Thymus (tissue), 11 donors: Measurements from ENCODE around the gene PSTK. TPM values are rescaled to one million over a fixed set of nuclear protein-coding genes. Genes with fewer than 3 reads are reported as not detected.

Source experiments
- DNase-seq, 9 donors: peaks; one replicate each; pipeline ENCODE4 v3.0.0-alpha.2; 2013; ENCODE audit warnings: low spot score in 9 of 9, low read depth in 6 of 9, missing footprints in 1 of 9
- H3K27ac ChIP-seq, 2 donors: one replicate each; pipeline ENCODE4 v1.5.1; 2013; ENCODE audit warnings: control low read depth in 1 of 2, low read depth in 1 of 2, low read length in 1 of 2, mild to moderate bottlenecking in 1 of 2, moderate library complexity in 1 of 2
- H3K27me3 ChIP-seq, 2 donors: one replicate each; pipeline ENCODE4 v1.5.1; 2013; ENCODE audit warnings: low read length in 1 of 2; ENCODE audit not compliant: control insufficient read depth in 2 of 2, insufficient read depth in 1 of 2
- H3K36me3 ChIP-seq, 2 donors: one replicate each; pipeline ENCODE4 v1.5.1; 2013; ENCODE audit warnings: low read length in 1 of 2, mild to moderate bottlenecking in 1 of 2, moderate library complexity in 1 of 2; ENCODE audit not compliant: control insufficient read depth in 2 of 2, insufficient read depth in 2 of 2
- H3K4me1 ChIP-seq, 2 donors: one replicate each; pipeline ENCODE4 v1.5.1; 2013; ENCODE audit warnings: low read length in 2 of 2; ENCODE audit not compliant: control insufficient read depth in 2 of 2, insufficient read depth in 2 of 2
- H3K4me3 ChIP-seq, 2 donors: one replicate each; pipeline ENCODE4 v1.5.1; 2013; ENCODE audit warnings: low read length in 2 of 2, control low read depth in 1 of 2, mild to moderate bottlenecking in 1 of 2
- H3K9me3 ChIP-seq, 2 donors: one replicate each; pipeline ENCODE4 v1.5.1; 2013; ENCODE audit warnings: low read length in 1 of 2, mild to moderate bottlenecking in 1 of 2; ENCODE audit not compliant: control insufficient read depth in 2 of 2, insufficient read depth in 1 of 2
- WGBS: extraction: QIAGEN DNeasy Blood & Tissue Kit; methylation state at CpG from one replicate; pipeline ENCODE4 v1.1.7; 2013; 5-methylcytosine and 5-hydroxymethylcytosine counted together
- polyA plus RNA-seq: library from polyadenylated mRNA; stranded (reverse); fragments of 200-250 nt; gene quantifications from one replicate; pipeline ENCODE4 v1.2.3, GENCODE V29; 2013
- total RNA-seq: library from RNA; stranded (reverse); fragments of 120-200 nt; gene quantifications from one replicate; pipeline ENCODE4 v1.2.4, GENCODE V29; 2013
- donor health status: healthy.

Gene PSTK
- total and polyA plus RNA-seq, 2 donors = 4.8 to 5.0 TPM

GRCh38 chr10:122984708-122985107 lies 4.5 kb downstream of the PSTK start:
- Histone ChIP-seq H3K4me3 (no peak overlapping the region), H3K27me3 (no peaks in the 10 kb centered on the region), H3K4me1 (peaks cover 3 to 9% of the 10 kb centered on the region in 2 donors), H3K36me3 (no peaks in the 10 kb centered on the region), H3K9me3 (no peaks in the 10 kb centered on the region), H3K27ac (no peak overlapping the region)
- WGBS = 98% methylated on average over 2 of the region's 2 CpGs
- DNase-seq = no peak

GRCh38 chr10:122986335-122986734 lies 6.1 kb downstream of the PSTK start:
- Histone ChIP-seq H3K4me3 (no peak overlapping the region), H3K36me3 (no peaks in the 10 kb centered on the region), H3K27ac (no peak overlapping the region), H3K27me3 (no peaks in the 10 kb centered on the region), H3K4me1 (no peaks in the 10 kb centered on the region), H3K9me3 (no peaks in the 10 kb centered on the region)
- DNase-seq = no peak
- WGBS = 98% methylated on average over 6 of the region's 6 CpGs

GRCh38 chr10:122988501-122988900 lies 8.3 kb downstream of the PSTK start:
- no peaks in the 10 kb centered on the region for H3K4me1 ChIP-seq
- no peak overlapping the region for H3K27ac ChIP-seq
- 98% methylated on average over 2 of the region's 2 CpGs for WGBS
- H3K27me3 ChIP-seq = no peaks in the 10 kb centered on the region
- DNase-seq = no peak
- no peaks in the 10 kb centered on the region for H3K9me3 ChIP-seq
- H3K36me3 ChIP-seq = peaks cover 0 to 4% of the 10 kb centered on the region in 2 donors
- no peak overlapping the region for H3K4me3 ChIP-seq

- no peaks in the 10 kb centered on the region for H3K9me3 ChIP-seq
- H3K27me3 ChIP-seq = no peaks in the 10 kb centered on the region
- H3K36me3 ChIP-seq = peaks cover 13 to 19% of the 10 kb centered on the region in 2 donors
- no peaks in the 10 kb centered on the region for H3K4me1 ChIP-seq
- WGBS = 65% methylated on average over 5 of the region's 5 CpGs
- no peak overlapping the region for H3K27ac ChIP-seq
- no peak overlapping the region for H3K4me3 ChIP-seq
- no peak for DNase-seq
Observed at GRCh38 chr10:122990278-122990677, 10.1 kb downstream of the PSTK start.

- Histone ChIP-seq H3K4me3 (no peak overlapping the region), H3K36me3 (peaks cover 23 to 28% of the 10 kb centered on the region in 2 donors), H3K4me1 (no peaks in the 10 kb centered on the region), H3K9me3 (no peaks in the 10 kb centered on the region), H3K27me3 (no peaks in the 10 kb centered on the region), H3K27ac (no peak overlapping the region)
- DNase-seq = no peak
- 99% methylated on average over 1 of the region's 1 CpG for WGBS
Observed at GRCh38 chr10:122992031-122992585, 11.9 kb downstream of the PSTK start.

DNA sequence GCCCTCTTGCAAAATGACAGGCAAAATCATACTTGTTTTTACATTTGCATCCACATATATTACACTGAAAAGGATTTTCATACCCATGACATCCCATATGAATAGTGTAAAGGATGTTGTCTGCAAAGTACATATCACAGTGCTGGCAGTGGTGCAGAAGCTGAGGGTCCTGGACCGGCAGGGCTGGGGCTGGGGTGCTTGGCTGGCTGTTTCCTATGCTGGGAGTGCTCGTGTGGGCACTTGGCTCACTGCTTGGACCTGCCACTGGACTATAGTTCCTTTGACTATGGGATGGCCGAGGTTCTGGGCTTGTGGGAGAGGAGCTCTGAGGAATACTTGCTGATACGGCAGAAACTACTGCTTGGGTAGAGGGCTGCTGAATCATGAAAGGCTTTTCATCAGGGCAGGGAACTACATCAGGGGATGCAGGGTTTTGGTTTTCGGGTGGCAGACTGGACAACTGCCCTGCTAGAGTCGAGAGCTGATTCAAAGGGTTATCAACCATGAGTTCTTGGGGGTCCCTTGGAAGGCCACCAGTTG lies 13.7 kb downstream of the PSTK start:
- 98% methylated on average over 6 of the region's 6 CpGs for whole genome bisulfite sequencing
- no peak overlapping the region for H3K27ac ChIP-seq
- no peak overlapping the region for H3K4me3 ChIP-seq
- H3K36me3 ChIP-seq = peaks cover 28 to 39% of the 10 kb centered on the region in 2 donors
- H3K4me1 ChIP-seq = no peaks in the 10 kb centered on the region
- no peaks in the 10 kb centered on the region for H3K9me3 ChIP-seq
- DNase-seq = no peak
- H3K27me3 ChIP-seq = no peaks in the 10 kb centered on the region

- Histone ChIP-seq H3K4me1 (no peaks in the 10 kb centered on the region), H3K9me3 (no peaks in the 10 kb centered on the region), H3K27ac (no peak overlapping the region), H3K4me3 (no peak overlapping the region), H3K36me3 (peaks cover 31 to 39% of the 10 kb centered on the region in 2 donors), H3K27me3 (no peaks in the 10 kb centered on the region)
- WGBS = 97% methylated on average over 4 of the region's 4 CpGs
- no peak for DNase-seq
Observed at GRCh38 chr10:122995936-122996335, 15.7 kb downstream of the PSTK start.

- H3K36me3 ChIP-seq = peaks cover 31 to 35% of the 10 kb centered on the region in 2 donors
- WGBS = 97% methylated on average over 3 of the region's 3 CpGs
Observed at GRCh38 chr10:122997864-122998263, 17.7 kb downstream of the PSTK start.

GRCh38 chr10:122998360-122998917 lies 18.2 kb downstream of the PSTK start:
- peaks cover 31 to 35% of the 10 kb centered on the region in 2 donors for H3K36me3 ChIP-seq
- H3K4me3 ChIP-seq = no peak overlapping the region
- H3K4me1 ChIP-seq = no peaks in the 10 kb centered on the region
- 98% methylated on average over 6 of the region's 6 CpGs for WGBS
- no peak for DNase-seq
- H3K9me3 ChIP-seq = no peaks in the 10 kb centered on the region
- no peaks in the 10 kb centered on the region for H3K27me3 ChIP-seq
- H3K27ac ChIP-seq = no peak overlapping the region

More at GRCh38 chr10:122997864-122998263, 17.7 kb downstream of the PSTK start:
- Histone ChIP-seq H3K4me1 (no peaks in the 10 kb centered on the region), H3K27me3 (no peaks in the 10 kb centered on the region), H3K9me3 (no peaks in the 10 kb centered on the region), H3K27ac (no peak overlapping the region), H3K4me3 (no peak overlapping the region)
- no peak for DNase-seq
